Adrenal gland (tissue), 12 donors: ENCODE data around the gene POLG. TPM values are rescaled to one million over a fixed set of nuclear protein-coding genes. Genes with fewer than 3 reads are reported as not detected.

Experiments used
- DNase-seq, 7 donors: peaks; one replicate each; pipeline ENCODE4 v3.0.0-alpha.2; 2019 to 2020
- H3K27ac ChIP-seq, 5 donors: fragments of 200-600 bp; sonication (generic) in 4 of 5; 1 replicate in 3 of 5; 2 replicates in 2 of 5; pipeline versions ENCODE4 v1.5.1 to v1.8.0; 2016 to 2020; ENCODE audit warnings: mild to moderate bottlenecking in 1 of 5
- H3K27me3 ChIP-seq: fragments of 200-600 bp; 2 replicates; pipeline ENCODE4 v1.8.0; 2021
- H3K36me3 ChIP-seq, 2 donors: fragments of 200-600 bp; replicated peaks in 1 of 2; 1 replicate in 1 of 2; 2 replicates in 1 of 2; pipeline versions ENCODE4 v1.5.1 to v1.8.0; 2018 to 2022
- H3K4me1 ChIP-seq, 2 donors: fragments of 200-600 bp; replicated peaks in 1 of 2; 1 replicate in 1 of 2; 2 replicates in 1 of 2; pipeline versions ENCODE4 v1.5.1 to v1.8.0; 2018 to 2021
- H3K4me3 ChIP-seq, 4 donors: fragments of 200-600 bp; sonication (generic) in 3 of 4; one replicate each; pipeline ENCODE4 v1.5.1; 2016 to 2018
- H3K9me3 ChIP-seq, 3 donors: fragments of 200-600 bp; sonication (generic) in 1 of 3; replicated peaks in 1 of 3; 1 replicate in 2 of 3; 2 replicates in 1 of 3; pipeline versions ENCODE4 v1.5.1 to v1.8.0; 2016 to 2021
- POLR2A ChIP-seq, 2 donors: fragments of 450-650 bp; IDR thresholded peaks; one replicate each; pipeline ENCODE4 v1.6.1; 2017; ENCODE audit warnings: antibody characterized with exemption in 2 of 2, mild to moderate bottlenecking in 2 of 2, moderate library complexity in 1 of 2
- WGBS, 4 donors: extraction: QIAGEN DNeasy Blood & Tissue Kit in 2 of 4; methylation state at CpG; one replicate each; pipeline versions ENCODE4 v1.1.5 to v1.1.7; 2013 to 2017; 5-methylcytosine and 5-hydroxymethylcytosine counted together
- intact Hi-C, 2 donors: fragments of 100-400 bp; cut with DNase I; formaldehyde crosslinking; loops; one replicate each; pipeline versions ENCODE4 v1.14.1 to v1.15.0; 2022 to 2023
- polyA plus RNA-seq, 3 donors: library from polyadenylated mRNA; stranded (reverse); fragments of 200-250 nt in 2 of 3; fragments of 350-450 nt in 1 of 3; fragmentation: Illumina TruSeq in 1 of 3; extraction: RNeasy Lipid Tissue Mini Kit (QIAGEN cat#74804) in 1 of 3; gene quantifications; one replicate each; pipeline ENCODE4 v1.2.3, GENCODE V29; 2013 to 2014
- total RNA-seq, 9 donors: library from RNA; depleted of rRNA in 4 of 9; stranded (reverse); fragments of >200 nt in 4 of 9; fragments of 120-200 nt in 1 of 9; fragmentation: NEBNext Ultra II Directional in 1 of 9; extraction: Animal tissue kit (Norgen Biotek cat#: 25700) in 1 of 9; gene quantifications; one replicate each; pipeline versions ENCODE4 v1.1.0 to v1.2.4, GENCODE V29; 2013 to 2023
- TF ChIP-seq, protein P1 (sequence below), 6 experiments: fragments of 450-650 bp in 4 of 6; fragments of 200-600 bp in 2 of 6; sonication (generic) in 1 of 6; IDR thresholded peaks; 1 replicate in 5 of 6; 2 replicates in 1 of 6; pipeline versions ENCODE4 v1.5.1 to v1.8.0; 2016 to 2021; ENCODE audit warnings: antibody characterized with exemption in 6 of 6, mild to moderate bottlenecking in 2 of 6, moderate library complexity in 1 of 6
- donor health status: healthy with polysubstance abuse.
- donor health status: Bipolar disorder and iron deficiency.
- donor health status: DM: yes; HTN: yes; CAD: no.
- donor health status: DM: no; HTN: no; CAD: no.
- donor health status: DM: no; HTN: no; CAD: no.
- donor health status: DM: yes; HTN: yes; CAD: no.

The POLG gene
- total and polyA plus RNA-seq, 12 donors = 25.0 to 127 (median 49.8) TPM

DNA sequence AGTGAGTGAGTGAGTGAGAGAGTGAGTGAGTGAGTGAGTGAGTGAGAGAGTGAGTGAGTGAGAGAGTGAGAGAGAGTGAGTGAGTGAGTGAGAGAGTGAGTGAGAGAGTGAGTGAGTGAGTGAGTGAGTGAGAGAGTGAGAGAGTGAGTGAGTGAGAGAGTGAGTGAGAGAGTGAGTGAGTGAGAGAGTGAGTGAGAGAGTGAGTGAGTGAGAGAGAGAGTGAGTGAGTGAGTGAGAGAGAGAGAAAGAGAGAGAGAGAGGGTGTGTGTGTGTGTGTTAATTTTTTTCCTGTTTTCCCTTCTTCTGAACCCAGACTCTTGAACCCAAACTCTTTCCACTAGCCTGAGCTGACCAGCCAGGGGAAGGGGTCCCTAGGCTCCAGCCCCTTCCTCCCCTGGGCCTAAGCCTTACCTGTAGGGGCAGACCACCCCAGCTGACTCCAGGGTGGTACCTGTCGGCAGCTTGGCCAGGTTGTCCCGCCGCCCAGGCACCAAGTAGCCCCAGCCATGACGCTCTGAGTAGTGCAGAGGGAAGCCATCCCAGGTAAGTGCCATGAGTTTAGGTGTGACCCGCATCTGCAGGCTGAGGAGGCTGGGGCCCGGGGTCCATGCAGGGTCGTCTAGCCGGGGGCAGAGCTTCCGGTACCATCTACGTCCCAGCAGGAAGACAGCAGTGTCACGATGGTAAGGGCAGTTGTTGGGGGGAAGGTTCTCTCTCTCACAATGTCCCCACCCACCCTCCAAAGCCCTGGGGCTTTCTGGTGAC lies 9.4 kb downstream of the POLG start:
- peak in 1 of 7 donors; percentile 46 for DNase-seq
- WGBS, 4 donors = 84 to 97% (median 95%) methylated on average over 7 to 11 of the region's 11 CpGs
- Histone ChIP-seq H3K27me3 (no peaks in the 10 kb centered on the region), H3K36me3 (peaks cover 0 to 100% of the 10 kb centered on the region in 2 donors), H3K9me3 (no peaks in the 10 kb centered on the region), H3K4me3 (no peak overlapping the region), H3K4me1 (peaks cover 0 to 12% of the 10 kb centered on the region in 2 donors), H3K27ac (no peak overlapping the region)
- intact Hi-C loops = no loop called here
- no peak for TF ChIP-seq POLR2A (IDR thresholded peaks at IDR 0.05)
- TF ChIP-seq, protein P1, sequence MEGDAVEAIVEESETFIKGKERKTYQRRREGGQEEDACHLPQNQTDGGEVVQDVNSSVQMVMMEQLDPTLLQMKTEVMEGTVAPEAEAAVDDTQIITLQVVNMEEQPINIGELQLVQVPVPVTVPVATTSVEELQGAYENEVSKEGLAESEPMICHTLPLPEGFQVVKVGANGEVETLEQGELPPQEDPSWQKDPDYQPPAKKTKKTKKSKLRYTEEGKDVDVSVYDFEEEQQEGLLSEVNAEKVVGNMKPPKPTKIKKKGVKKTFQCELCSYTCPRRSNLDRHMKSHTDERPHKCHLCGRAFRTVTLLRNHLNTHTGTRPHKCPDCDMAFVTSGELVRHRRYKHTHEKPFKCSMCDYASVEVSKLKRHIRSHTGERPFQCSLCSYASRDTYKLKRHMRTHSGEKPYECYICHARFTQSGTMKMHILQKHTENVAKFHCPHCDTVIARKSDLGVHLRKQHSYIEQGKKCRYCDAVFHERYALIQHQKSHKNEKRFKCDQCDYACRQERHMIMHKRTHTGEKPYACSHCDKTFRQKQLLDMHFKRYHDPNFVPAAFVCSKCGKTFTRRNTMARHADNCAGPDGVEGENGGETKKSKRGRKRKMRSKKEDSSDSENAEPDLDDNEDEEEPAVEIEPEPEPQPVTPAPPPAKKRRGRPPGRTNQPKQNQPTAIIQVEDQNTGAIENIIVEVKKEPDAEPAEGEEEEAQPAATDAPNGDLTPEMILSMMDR (IDR thresholded peaks at IDR 0.05) = no peak

DNA sequence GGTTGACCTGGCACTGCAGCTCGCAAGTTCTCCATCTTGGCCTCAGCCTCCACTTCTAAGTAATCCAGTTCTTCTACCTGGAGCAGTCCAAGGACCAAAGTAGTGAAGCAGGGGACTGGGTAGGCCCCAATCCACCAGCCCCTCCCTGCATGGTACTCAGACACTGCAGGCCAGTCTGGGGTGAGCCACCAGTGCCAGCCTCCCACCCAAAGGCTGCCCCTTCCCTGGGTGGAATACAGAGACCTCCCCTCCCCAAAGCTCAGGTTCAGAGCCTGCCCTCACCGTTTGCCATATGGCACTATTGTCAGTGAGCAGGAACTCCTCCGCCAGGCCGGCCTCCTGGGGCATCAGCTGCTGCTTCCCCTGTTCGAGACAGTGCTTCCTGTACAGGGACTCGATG lies 10.8 kb downstream of the POLG start:
- Histone ChIP-seq H3K27ac (no peak overlapping the region), H3K9me3 (no peaks in the 10 kb centered on the region), H3K4me1 (peaks cover 0 to 2% of the 10 kb centered on the region in 2 donors), H3K27me3 (no peaks in the 10 kb centered on the region), H3K36me3 (peaks cover 0 to 100% of the 10 kb centered on the region in 2 donors), H3K4me3 (no peak overlapping the region)
- 78 to 100% (median 85%) methylated on average over 1 to 6 of the region's 6 CpGs for WGBS, 4 donors
- TF ChIP-seq, protein P1 (IDR thresholded peaks at IDR 0.05) = no peak
- TF ChIP-seq POLR2A (IDR thresholded peaks at IDR 0.05) = no peak
- DNase-seq = no peak
- intact Hi-C loops = no loop called here

DNA sequence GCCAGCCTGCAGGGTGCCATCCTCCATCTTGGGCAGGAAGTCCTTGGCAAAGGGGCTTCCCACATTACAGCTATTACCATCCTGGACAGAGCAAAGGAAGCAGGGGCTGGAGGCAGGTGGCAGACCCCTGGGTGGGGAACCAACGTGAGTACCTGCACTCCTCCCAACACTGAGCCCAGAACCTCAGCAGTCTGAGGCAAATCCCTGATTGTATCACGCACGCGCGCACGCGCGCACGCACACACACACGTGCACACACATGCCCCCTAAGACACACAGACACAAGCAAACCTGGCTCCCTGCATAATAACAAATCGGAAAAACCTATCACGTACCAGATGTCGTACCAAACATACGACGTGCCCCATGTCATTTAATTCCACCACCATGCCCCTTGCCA lies 11.8 kb downstream of the POLG start:
- peaks cover 0 to 100% of the 10 kb centered on the region in 2 donors for H3K36me3 ChIP-seq
- TF ChIP-seq, protein P1 (IDR thresholded peaks at IDR 0.05) = no peak
- TF ChIP-seq POLR2A (IDR thresholded peaks at IDR 0.05) = no peak
- H3K27me3 ChIP-seq = no peaks in the 10 kb centered on the region

DNA sequence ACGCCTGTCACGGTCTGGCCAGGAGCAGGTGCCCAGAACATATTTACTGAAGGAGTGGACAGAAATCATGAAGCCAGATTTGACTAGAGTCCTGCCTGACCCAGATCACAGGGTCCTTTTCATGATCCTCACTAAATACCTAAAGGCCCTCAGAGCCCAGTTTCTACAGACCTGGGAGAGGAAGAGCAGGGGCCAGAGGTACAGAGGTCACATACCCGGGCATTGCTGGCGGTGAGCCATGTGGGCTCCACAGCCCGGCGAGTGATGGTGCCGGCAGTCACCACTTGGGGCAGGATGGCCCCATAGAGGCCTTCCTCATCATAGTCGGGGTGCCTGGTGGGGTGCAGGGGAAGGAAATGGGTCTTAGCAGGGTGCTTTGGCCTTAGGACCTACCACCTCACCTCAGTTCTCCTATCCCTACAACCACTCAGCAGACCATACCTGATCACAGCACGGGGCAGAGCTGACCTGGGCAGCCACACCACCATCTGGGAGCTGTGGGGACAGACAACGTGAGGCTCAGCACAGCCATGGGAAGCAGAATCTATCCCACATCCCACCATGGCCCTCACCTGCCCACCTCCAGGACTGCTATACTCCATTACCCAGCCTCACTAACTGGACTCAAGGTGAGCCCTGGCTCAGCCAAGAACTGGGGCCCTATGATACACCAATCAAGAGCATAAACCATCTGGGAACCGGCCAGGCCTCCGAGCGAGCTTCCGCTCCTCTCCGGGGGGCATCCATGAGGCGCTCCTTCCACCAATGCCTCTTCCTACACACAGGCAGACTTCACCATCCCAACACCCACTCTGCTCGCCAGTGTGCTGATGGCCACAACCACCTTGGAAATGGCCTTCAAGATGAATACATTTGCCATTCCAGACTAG lies 12.9 kb downstream of the POLG start:
- Histone ChIP-seq H3K4me3 (no peak overlapping the region), H3K36me3 (peaks cover 0 to 100% of the 10 kb centered on the region in 2 donors), H3K27ac (no peak overlapping the region), H3K4me1 (no peaks in the 10 kb centered on the region), H3K9me3 (no peaks in the 10 kb centered on the region), H3K27me3 (no peaks in the 10 kb centered on the region)
- intact Hi-C loops = no loop called here
- DNase-seq = peak in 1 of 7 donors; percentile 34
- no peak for TF ChIP-seq POLR2A (IDR thresholded peaks at IDR 0.05)
- TF ChIP-seq, protein P1 (IDR thresholded peaks at IDR 0.05) = no peak
- WGBS, 4 donors = 76 to 86% (median 82%) methylated on average over 12 to 17 of the region's 17 CpGs

More for the DNA sequence above, 11.8 kb downstream of the POLG start:
- WGBS, 4 donors = 91 to 96% (median 94%) methylated on average over 15 of the region's 15 CpGs
- Histone ChIP-seq H3K9me3 (no peaks in the 10 kb centered on the region), H3K27ac (no peak overlapping the region), H3K4me1 (no peaks in the 10 kb centered on the region), H3K4me3 (no peak overlapping the region)
- DNase-seq = peak in 1 of 7 donors; percentile 42
- intact Hi-C loops = no loop called here
